IMR-90 (cell line): ENCODE measurements around the gene TMEM41A. TPM values are rescaled to one million over a fixed set of nuclear protein-coding genes. Genes with fewer than 3 reads are reported as not detected.

Source experiments
- ATAC-seq: fragments of 200-7000 bp; cut with Tn5 transposase; 2 replicates; pipeline ENCODE4 v1.9.1; 2020; ENCODE audit warnings: low read depth, mild to moderate bottlenecking, moderate library complexity
- BruUV-seq: library from RNA; stranded (reverse); fragments of 400-500 nt; replicated peaks from 2 replicates; lab custom pipeline; 2021; lab: Mats Ljungman, UMichigan
- CTCF ChIA-PET: fragments of 300-600 bp; formaldehyde crosslinking; extraction: SDS; loops from one replicate; lab custom pipeline; 2021; ENCODE audit warnings: antibody characterized with exemption; lab: Yijun Ruan, JAX
- POLR2A ChIA-PET: fragments of 300-600 bp; sonication (Branson Sonifier 250); formaldehyde crosslinking; loops from one replicate; lab custom pipeline; 2022; ENCODE audit warnings: antibody characterized with exemption; ENCODE audit not compliant: unreplicated experiment; lab: Charles Lee
- DNase-seq: peaks from one replicate; pipeline ENCODE4 v3.0.0; 2013
- H2AFZ ChIP-seq: replicated peaks from 2 replicates; pipeline ENCODE3; 2013; ENCODE audit warnings: low read length, mild to moderate bottlenecking; ENCODE audit not compliant: poor library complexity
- H2AK5ac ChIP-seq: 2 replicates; pipeline ENCODE4 v1.6.1; 2013; ENCODE audit warnings: low read depth, low read length, inconsistent platforms
- H2AK9ac ChIP-seq: replicated peaks from 2 replicates; pipeline ENCODE3; 2013; ENCODE audit warnings: mild to moderate bottlenecking, low read depth, low read length, moderate library complexity; ENCODE audit not compliant: poor library complexity
- H2BK120ac ChIP-seq: 2 replicates; pipeline ENCODE4 v1.6.1; 2013; ENCODE audit warnings: low read depth, low read length, inconsistent platforms
- H2BK15ac ChIP-seq: 3 replicates; pipeline ENCODE4 v1.6.1; 2013; ENCODE audit warnings: low read depth, low read length, inconsistent platforms
- H2BK20ac ChIP-seq: 2 replicates; pipeline ENCODE4 v1.6.1; 2013; ENCODE audit warnings: low read depth, mild to moderate bottlenecking, inconsistent platforms, low read length, moderate library complexity
- H2BK5ac ChIP-seq: 2 replicates; pipeline ENCODE4 v1.6.1; 2013; ENCODE audit warnings: mild to moderate bottlenecking, low read depth, low read length, inconsistent platforms; ENCODE audit not compliant: poor library complexity, severe bottlenecking
- H3K14ac ChIP-seq: replicated peaks from 2 replicates; pipeline ENCODE4 v1.6.1; 2013; ENCODE audit warnings: low read depth, low read length, inconsistent platforms
- H3K18ac ChIP-seq: 2 replicates; pipeline ENCODE4 v1.6.1; 2013; ENCODE audit warnings: low read depth, low read length, control low read depth
- H3K23ac ChIP-seq: 2 replicates; pipeline ENCODE4 v1.6.1; 2013; ENCODE audit warnings: low read depth, low read length, inconsistent platforms
- H3K27ac ChIP-seq: 2 replicates; pipeline ENCODE4 v1.5.1; 2013; ENCODE audit warnings: mild to moderate bottlenecking, control low read depth, low read length; ENCODE audit not compliant: insufficient read depth
- H3K27me3 ChIP-seq: 2 replicates; pipeline ENCODE4 v1.6.1; 2013; ENCODE audit warnings: low read length; ENCODE audit not compliant: control insufficient read depth, insufficient read depth
- H3K36me3 ChIP-seq: 2 replicates; pipeline ENCODE4 v1.6.1; 2013; ENCODE audit warnings: low read length, mixed read lengths; ENCODE audit not compliant: control insufficient read depth, insufficient read depth
- H3K4ac ChIP-seq: 2 replicates; pipeline ENCODE4 v1.6.1; 2013; ENCODE audit warnings: low read depth, low read length, inconsistent platforms
- H3K4me1 ChIP-seq: 2 replicates; pipeline ENCODE4 v1.6.1; 2013; ENCODE audit warnings: low read length, mixed read lengths; ENCODE audit not compliant: control insufficient read depth, insufficient read depth
- H3K4me2 ChIP-seq: 2 replicates; pipeline ENCODE4 v1.6.1; 2013; ENCODE audit warnings: low read depth, mild to moderate bottlenecking, control low read depth, low read length, moderate library complexity
- H3K4me3 ChIP-seq: 2 replicates; pipeline ENCODE4 v1.5.1; 2013; ENCODE audit warnings: low read depth, mild to moderate bottlenecking, control low read depth, low read length, moderate library complexity; ENCODE audit not compliant: insufficient read depth
- H3K56ac ChIP-seq: 2 replicates; pipeline ENCODE4 v1.6.1; 2013; ENCODE audit warnings: low read length, inconsistent platforms; ENCODE audit not compliant: insufficient read depth; ENCODE audit errors: extremely low read depth
- H3K79me1 ChIP-seq, 2 experiments: 2 replicates each; pipeline ENCODE4 v1.6.1; 2013; ENCODE audit warnings: low read length in 2 of 2, inconsistent platforms in 1 of 2, low read depth in 1 of 2
- H3K9ac ChIP-seq: 2 replicates; pipeline ENCODE4 v1.6.1; 2013; ENCODE audit warnings: low read depth, low read length, control low read depth
- H3K9me1 ChIP-seq: 2 replicates; pipeline ENCODE4 v1.6.1; 2013; ENCODE audit warnings: low read length, inconsistent platforms; ENCODE audit not compliant: insufficient read depth
- H3K9me3 ChIP-seq: 2 replicates; pipeline ENCODE4 v1.6.1; 2013; ENCODE audit warnings: low read length; ENCODE audit not compliant: control insufficient read depth, insufficient read depth
- H4K20me1 ChIP-seq: 2 replicates; pipeline ENCODE4 v1.6.1; 2013; ENCODE audit warnings: low read length, inconsistent platforms; ENCODE audit not compliant: insufficient read depth
- H4K5ac ChIP-seq: 2 replicates; pipeline ENCODE4 v1.6.1; 2013; ENCODE audit warnings: mild to moderate bottlenecking, low read depth, low read length, control low read depth
- H4K8ac ChIP-seq, 2 experiments: 2 replicates each; pipeline ENCODE4 v1.6.1; 2013; ENCODE audit warnings: low read depth in 2 of 2, low read length in 2 of 2, control low read depth in 1 of 2, inconsistent platforms in 1 of 2
- H4K91ac ChIP-seq: 2 replicates; pipeline ENCODE4 v1.6.1; 2013; ENCODE audit warnings: low read depth, low read length, inconsistent platforms; ENCODE audit not compliant: insufficient read depth
- BHLHE40 ChIP-seq: fragments of 150-350 bp; IDR thresholded peaks from 2 replicates; pipeline ENCODE4 v1.6.1; 2016; ENCODE audit warnings: mild to moderate bottlenecking, low read depth, low read length
- CEBPB ChIP-seq: IDR thresholded peaks from 2 replicates; pipeline ENCODE4 v1.6.1; 2012; ENCODE audit warnings: low read depth, low read length, improper control_type of control experiment
- CTCF ChIP-seq: conservative IDR thresholded peaks from 2 replicates; pipeline ENCODE4 v1.5.1; 2012; ENCODE audit warnings: mild to moderate bottlenecking, low read depth, low read length, improper control_type of control experiment
- FOS ChIP-seq: fragments of 150-350 bp; IDR thresholded peaks from 2 replicates; pipeline ENCODE4 v1.6.1; 2016; ENCODE audit warnings: low read depth, low read length
- MAZ ChIP-seq: IDR thresholded peaks from 2 replicates; pipeline ENCODE4 v1.6.1; 2012; ENCODE audit warnings: low read depth, mild to moderate bottlenecking, low read length, improper control_type of control experiment, moderate library complexity, borderline replicate concordance
- NFE2L2 ChIP-seq: fragments of 150-350 bp; IDR thresholded peaks from 2 replicates; pipeline ENCODE4 v1.6.1; 2016; ENCODE audit warnings: low read depth, mild to moderate bottlenecking, low read length
- POLR2A ChIP-seq: IDR thresholded peaks from 2 replicates; pipeline ENCODE4 v1.6.1; 2012; ENCODE audit warnings: mild to moderate bottlenecking, low read depth, low read length
- RCOR1 ChIP-seq: IDR thresholded peaks from 2 replicates; pipeline ENCODE4 v1.6.1; 2012; ENCODE audit warnings: mild to moderate bottlenecking, low read length, improper control_type of control experiment; ENCODE audit not compliant: insufficient replicate concordance
- SMC3 ChIP-seq: fragments of 150-350 bp; IDR thresholded peaks from 2 replicates; pipeline ENCODE4 v1.6.1; 2016; ENCODE audit warnings: low read depth, mild to moderate bottlenecking, antibody characterized with exemption, low read length, moderate library complexity
- USF2 ChIP-seq: fragments of 150-350 bp; IDR thresholded peaks from 2 replicates; pipeline ENCODE4 v1.6.1; 2017; ENCODE audit warnings: mild to moderate bottlenecking, antibody characterized with exemption, low read length, low read depth
- WGBS, 2 experiments: methylation state at CpG; one replicate each; pipeline versions ENCODE4 v1.1.5 to v1.1.7; 2013; ENCODE audit warnings: missing lambda C conversion rate in 2 of 2; ENCODE audit not compliant: insufficient read length in 1 of 2; ENCODE audit errors: extremely low coverage in 2 of 2; 5-methylcytosine and 5-hydroxymethylcytosine counted together
- dilution Hi-C: fragments of 300-500 bp; cut with HindIII; formaldehyde crosslinking; loops from one replicate; pipeline ENCODE4 v1.14.3; 2018; ENCODE audit warnings: low sequenced_read_pairs; ENCODE audit not compliant: unreplicated experiment
- in situ Hi-C: fragments of 300-500 bp; cut with MboI; formaldehyde crosslinking; loops from 3 replicates; pipeline ENCODE4 v1.14.3; 2019; ENCODE audit warnings: low sequenced_read_pairs, inconsistent platforms, mixed read lengths
- intact Hi-C: fragments of 100-400 bp; cut with micrococcal nuclease; formaldehyde crosslinking; loops from 2 replicates; pipeline ENCODE4 v1.10.0; 2022
- polyA plus RNA-seq, 3 experiments: library from polyadenylated mRNA; depleted of rRNA; stranded (reverse); fragments of >200 nt; gene quantifications; 2 replicates each; pipeline ENCODE4 v1.2.3, GENCODE V29; 2012; ENCODE audit warnings: low replicate concordance in 1 of 3
- total RNA-seq: library from RNA; depleted of rRNA; stranded (reverse); fragments of >200 nt; gene quantifications from 2 replicates; pipeline ENCODE4 v1.2.3, GENCODE V29; 2012
- TF ChIP-seq, protein P1 (sequence below): fragments of 150-350 bp; IDR thresholded peaks from 2 replicates; pipeline ENCODE4 v1.6.1; 2016; ENCODE audit warnings: low read depth, mild to moderate bottlenecking, low read length, moderate library complexity, borderline replicate concordance

Gene TMEM41A
- total and polyA plus RNA-seq, 2 of the 4 experiments (the other 2 are of a cell fraction): 10.6 to 12.5 TPM

- WGBS, 2 experiments: no CpG with 5 or more reads among the region's 3 CpGs
Measured at GRCh38 chr3:185469542-185469941, 29.3 kb downstream of the TMEM41A start.

More at GRCh38 chr3:185469542-185469941, 29.3 kb downstream of the TMEM41A start:
- H3K9me1 ChIP-seq: no peaks in the 10 kb centered on the region
- no peak for TF ChIP-seq SMC3
- TF ChIP-seq CTCF: no peak
- no peak for TF ChIP-seq NFE2L2
- TF ChIP-seq, protein P1, sequence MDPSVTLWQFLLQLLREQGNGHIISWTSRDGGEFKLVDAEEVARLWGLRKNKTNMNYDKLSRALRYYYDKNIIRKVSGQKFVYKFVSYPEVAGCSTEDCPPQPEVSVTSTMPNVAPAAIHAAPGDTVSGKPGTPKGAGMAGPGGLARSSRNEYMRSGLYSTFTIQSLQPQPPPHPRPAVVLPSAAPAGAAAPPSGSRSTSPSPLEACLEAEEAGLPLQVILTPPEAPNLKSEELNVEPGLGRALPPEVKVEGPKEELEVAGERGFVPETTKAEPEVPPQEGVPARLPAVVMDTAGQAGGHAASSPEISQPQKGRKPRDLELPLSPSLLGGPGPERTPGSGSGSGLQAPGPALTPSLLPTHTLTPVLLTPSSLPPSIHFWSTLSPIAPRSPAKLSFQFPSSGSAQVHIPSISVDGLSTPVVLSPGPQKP: no peak
- no peak for TF ChIP-seq MAZ
- no peak for TF ChIP-seq CEBPB
- TF ChIP-seq RCOR1: no peak
- TF ChIP-seq POLR2A: no peak
- TF ChIP-seq BHLHE40: no peak
- TF ChIP-seq FOS: no peak
- TF ChIP-seq USF2: no peak
- no peak overlapping the region for H3K23ac ChIP-seq
- H2AK9ac ChIP-seq: no peak overlapping the region
- no peaks in the 10 kb centered on the region for H3K79me1 ChIP-seq
- H4K20me1 ChIP-seq: no peaks in the 10 kb centered on the region
- no peak overlapping the region for H2BK5ac ChIP-seq
- peaks cover 15% of the 10 kb centered on the region for H3K36me3 ChIP-seq
- ChIA-PET CTCF (no interaction called here), POLR2A (interaction anchor here (0.7 kb wide), 1 partner anchor 9 kb away, joined by 3 read pairs; no protein-coding TSS in a partner anchor)
- no peak overlapping the region for H2BK120ac ChIP-seq
- no peak overlapping the region for H3K56ac ChIP-seq
- no peaks in the 10 kb centered on the region for H3K9me3 ChIP-seq
- H3K27me3 ChIP-seq: no peaks in the 10 kb centered on the region
- no peak overlapping the region for H3K4me3 ChIP-seq
- H4K8ac ChIP-seq: no peak overlapping the region
- H4K91ac ChIP-seq: no peak overlapping the region
- no peak overlapping the region for H2AK5ac ChIP-seq
- H2BK20ac ChIP-seq: no peak overlapping the region
- H3K4ac ChIP-seq: no peak overlapping the region
- no peak overlapping the region for H3K18ac ChIP-seq
- H2BK15ac ChIP-seq: no peak overlapping the region
- no peak overlapping the region for H3K4me2 ChIP-seq
- in situ Hi-C loops (no loop called here), intact Hi-C loops (no loop called here), dilution Hi-C loops (no loop called here)
- ATAC-seq (no peak), DNase-seq (no peak)
- no peak overlapping the region for H2AFZ ChIP-seq
- H3K9ac ChIP-seq: no peak overlapping the region
- BruUV-seq: no TSS peak
- H4K5ac ChIP-seq: no peak overlapping the region
- H3K27ac ChIP-seq: no peak overlapping the region
- no peaks in the 10 kb centered on the region for H3K4me1 ChIP-seq
- H3K14ac ChIP-seq: no peak overlapping the region
